ENCODE results near the gene LCE3D. TPM values are rescaled to one million over a fixed set of nuclear protein-coding genes. Genes with fewer than 3 reads are reported as not detected.
"Not testable (repeated sequence)": the region's sequence is repeated elsewhere in the genome, so short reads cannot be mapped to it uniquely, and the experiment has no call there.

LCE3D gene
- not detected in 2 replicates for total RNA-seq

GRCh38 chr1:152580433-152580832 lies at the start of gene LCE3D:
Gene LCE3D, minus strand, starts transcription at chr1:152580516. Its CDS starts 580 bp downstream, at chr1:152579936.
- no peak for DNase-seq (ENCODE audit: low read depth in 2 of 2)

GRCh38 chr1:152626744-152627143 lies 46.4 kb upstream of the LCE3D start:
- no peak for DNase-seq (ENCODE audit: low read depth in 2 of 2)

GRCh38 chr1:152623203-152623844 lies 43.0 kb upstream of the LCE3D start:
- no peak for DNase-seq (ENCODE audit: low read depth in 2 of 2)

GRCh38 chr1:152622803-152623202 lies 42.5 kb upstream of the LCE3D start, which contains the start of gene LCE3A:
Gene LCE3A, minus strand, starts transcription at chr1:152623103. Its CDS starts 0 bp downstream, at chr1:152623103.
- DNase-seq (ENCODE audit: low read depth in 2 of 2), result no peak

- DNase-seq (ENCODE audit: low read depth in 2 of 2), result no peak
Measured at GRCh38 chr1:152621993-152622392, 41.7 kb upstream of the LCE3D start.

GRCh38 chr1:152613511-152613910 lies 33.2 kb upstream of the LCE3D start, which contains the start of gene LCE3B:
Gene LCE3B, plus strand, starts transcription at chr1:152613811. Its CDS starts 0 bp downstream, at chr1:152613811.
- no peak for DNase-seq (ENCODE audit: low read depth in 2 of 2)

GRCh38 chr1:152599934-152600333 lies 19.6 kb upstream of the LCE3D start, which contains the start of gene LCE3C:
Gene LCE3C, plus strand, starts transcription at chr1:152600234. Its CDS starts 498 bp downstream, at chr1:152600732.
- DNase-seq (ENCODE audit: low read depth in 2 of 2), result no peak

GRCh38 chr1:152596986-152597385 lies 16.7 kb upstream of the LCE3D start:
- DNase-seq (ENCODE audit: low read depth in 2 of 2), result no peak

GRCh38 chr1:152585586-152585985 lies 5.3 kb upstream of the LCE3D start:
- DNase-seq (ENCODE audit: low read depth in 2 of 2), result no peak

GRCh38 chr1:152582647-152583046 lies 2.3 kb upstream of the LCE3D start:
- no peak for DNase-seq (ENCODE audit: low read depth in 2 of 2)

GRCh38 chr1:152579526-152579925 lies 790 bp downstream of the LCE3D start:
- DNase-seq (ENCODE audit: low read depth in 2 of 2), result not testable (repeated sequence)

GRCh38 chr1:152577168-152577567 lies 3.1 kb downstream of the LCE3D start:
- DNase-seq (ENCODE audit: low read depth in 2 of 2), result no peak

GRCh38 chr1:152566681-152567080 lies 13.6 kb downstream of the LCE3D start, which contains the start of gene LCE3E:
Gene LCE3E, minus strand, starts transcription at chr1:152566780. Its CDS starts 572 bp downstream, at chr1:152566208.
- DNase-seq (ENCODE audit: low read depth in 2 of 2), result no peak

- DNase-seq (ENCODE audit: low read depth in 2 of 2), result no peak
Measured at GRCh38 chr1:152565535-152566215, 14.6 kb downstream of the LCE3D start.

- DNase-seq (ENCODE audit: low read depth in 2 of 2), result no peak
Measured at GRCh38 chr1:152565115-152565514, 15.2 kb downstream of the LCE3D start.

- DNase-seq (ENCODE audit: low read depth in 2 of 2), result not testable (repeated sequence)
Measured at GRCh38 chr1:152548358-152548757, 32.0 kb downstream of the LCE3D start.

- DNase-seq (ENCODE audit: low read depth in 2 of 2), result no peak
Measured at GRCh38 chr1:152546704-152547103, 33.6 kb downstream of the LCE3D start.

GRCh38 chr1:152543820-152544219 lies 36.5 kb downstream of the LCE3D start:
- no peak for DNase-seq (ENCODE audit: low read depth in 2 of 2)

GRCh38 chr1:152539901-152540300 lies 40.4 kb downstream of the LCE3D start:
- DNase-seq (ENCODE audit: low read depth in 2 of 2), result no peak

GRCh38 chr1:152537496-152537895 lies 42.8 kb downstream of the LCE3D start:
- no peak for DNase-seq (ENCODE audit: low read depth in 2 of 2)

- DNase-seq (ENCODE audit: low read depth in 2 of 2), result no peak
Measured at GRCh38 chr1:152535774-152536173, 44.5 kb downstream of the LCE3D start.

GRCh38 chr1:152533327-152533938 lies 46.9 kb downstream of the LCE3D start:
- peak; percentile 28 to 49 for DNase-seq (ENCODE audit: low read depth in 2 of 2)
